Liver (tissue), 9 donors: Measurements from ENCODE around the gene AOPEP. TPM values are rescaled to one million over a fixed set of nuclear protein-coding genes. Genes with fewer than 3 reads are reported as not detected.

Experiments used
- DNase-seq: peaks from one replicate; pipeline ENCODE4 v3.0.0-alpha.2; 2017; ENCODE audit warnings: low spot score
- H3K27ac ChIP-seq, 2 donors: one replicate each; pipeline ENCODE4 v1.7.0; 2013; ENCODE audit warnings: inconsistent platforms in 2 of 2, low read length in 2 of 2, control low read depth in 1 of 2, low read depth in 1 of 2, mild to moderate bottlenecking in 1 of 2
- H3K27me3 ChIP-seq, 4 donors: one replicate each; pipeline versions ENCODE4 v1.6.1 to v1.7.0; 2013; ENCODE audit warnings: low read length in 3 of 4, inconsistent platforms in 1 of 4, mild to moderate bottlenecking in 1 of 4, moderate library complexity in 1 of 4; ENCODE audit not compliant: control insufficient read depth in 4 of 4, insufficient read depth in 4 of 4
- H3K36me3 ChIP-seq, 4 donors: one replicate each; pipeline versions ENCODE4 v1.6.1 to v1.7.0; 2013; ENCODE audit warnings: low read length in 3 of 4, mild to moderate bottlenecking in 3 of 4, low read depth in 1 of 4, moderate library complexity in 1 of 4; ENCODE audit not compliant: control insufficient read depth in 4 of 4, insufficient read depth in 3 of 4
- H3K4me1 ChIP-seq, 4 donors: one replicate each; pipeline versions ENCODE4 v1.6.1 to v1.7.0; 2013; ENCODE audit warnings: low read length in 3 of 4, mild to moderate bottlenecking in 3 of 4, moderate library complexity in 1 of 4; ENCODE audit not compliant: control insufficient read depth in 4 of 4, insufficient read depth in 4 of 4
- H3K4me3 ChIP-seq, 3 donors: one replicate each; pipeline versions ENCODE4 v1.6.1 to v1.7.0; 2013; ENCODE audit warnings: low read length in 3 of 3, control low read depth in 1 of 3, low read depth in 1 of 3, mild to moderate bottlenecking in 1 of 3
- H3K9ac ChIP-seq, 2 donors: one replicate each; pipeline ENCODE4 v1.7.0; 2013; ENCODE audit warnings: low read length in 2 of 2, mild to moderate bottlenecking in 2 of 2, moderate library complexity in 2 of 2, control low read depth in 1 of 2, low read depth in 1 of 2
- H3K9me3 ChIP-seq, 4 donors: one replicate each; pipeline versions ENCODE4 v1.6.1 to v1.7.0; 2013; ENCODE audit warnings: low read length in 3 of 4; ENCODE audit not compliant: control insufficient read depth in 4 of 4
- EGR1 ChIP-seq, 2 donors: IDR thresholded peaks; 2 replicates each; pipeline ENCODE4 v1.6.1; 2016 to 2018; ENCODE audit warnings: antibody characterized with exemption in 2 of 2, low read depth in 2 of 2
- FOXA1 ChIP-seq: IDR thresholded peaks from 2 replicates; pipeline ENCODE4 v1.6.1; 2016; ENCODE audit warnings: antibody characterized with exemption
- FOXA2 ChIP-seq: IDR thresholded peaks from 2 replicates; pipeline ENCODE4 v1.6.1; 2016; ENCODE audit warnings: antibody characterized with exemption
- GABPA ChIP-seq, 2 donors: IDR thresholded peaks in 1 of 2; conservative IDR thresholded peaks in 1 of 2; 2 replicates each; pipeline ENCODE4 v1.6.1; 2016; ENCODE audit warnings: antibody characterized with exemption in 2 of 2, mild to moderate bottlenecking in 1 of 2, moderate library complexity in 1 of 2
- HNF4A ChIP-seq, 2 donors: conservative IDR thresholded peaks; 2 replicates each; pipeline ENCODE4 v1.6.1; 2016; ENCODE audit warnings: antibody characterized with exemption in 2 of 2, mild to moderate bottlenecking in 2 of 2
- HNF4G ChIP-seq: IDR thresholded peaks from 2 replicates; pipeline ENCODE4 v1.6.1; 2016; ENCODE audit warnings: antibody characterized with exemption
- JUND ChIP-seq, 2 donors: IDR thresholded peaks; 2 replicates each; pipeline ENCODE4 v1.6.1; 2016; ENCODE audit warnings: antibody characterized with exemption in 2 of 2
- NR2F2 ChIP-seq: IDR thresholded peaks from 2 replicates; pipeline ENCODE4 v1.6.1; 2016; ENCODE audit warnings: antibody characterized with exemption
- RAD21 ChIP-seq, 2 donors: IDR thresholded peaks; 2 replicates each; pipeline ENCODE4 v1.6.1; 2016; ENCODE audit warnings: antibody characterized with exemption in 2 of 2, mild to moderate bottlenecking in 2 of 2
- RXRA ChIP-seq, 2 donors: IDR thresholded peaks; 2 replicates each; pipeline ENCODE4 v1.6.1; 2017 to 2018; ENCODE audit warnings: antibody characterized with exemption in 2 of 2, mild to moderate bottlenecking in 1 of 2
- SP1 ChIP-seq: IDR thresholded peaks from 2 replicates; pipeline ENCODE4 v1.6.1; 2018; ENCODE audit warnings: antibody characterized with exemption, mild to moderate bottlenecking
- TAF1 ChIP-seq: conservative IDR thresholded peaks from 2 replicates; pipeline ENCODE4 v1.6.1; 2016; ENCODE audit warnings: antibody characterized with exemption, mild to moderate bottlenecking
- YY1 ChIP-seq: IDR thresholded peaks from 2 replicates; pipeline ENCODE4 v1.6.1; 2016; ENCODE audit warnings: antibody characterized with exemption, mild to moderate bottlenecking
- WGBS: extraction: QIAGEN DNeasy Blood & Tissue Kit; methylation state at CpG from one replicate; pipeline ENCODE4 v1.1.7; 2013; 5-methylcytosine and 5-hydroxymethylcytosine counted together
- polyA plus RNA-seq, 2 donors: library from polyadenylated mRNA; stranded (reverse) in 1 of 2; unstranded in 1 of 2; fragments of 200-250 nt in 1 of 2; fragments of >200 nt in 1 of 2; fragmentation: Nextera tagmentation in 1 of 2; extraction: Ambion mirVana in 1 of 2; gene quantifications; one replicate each; pipeline versions ENCODE4 v1.2.1 to v1.2.3, GENCODE V29; 2013 to 2015
- total RNA-seq, 2 donors: library from RNA; depleted of rRNA; stranded (reverse); fragments of >200 nt; gene quantifications; one replicate each; pipeline ENCODE4 v1.2.3, GENCODE V29; 2014
- TF ChIP-seq, protein P1 (sequence below): fragments of 150-350 bp; IDR thresholded peaks from 2 replicates; pipeline ENCODE4 v1.5.1; 2017; ENCODE audit warnings: improper control_type of control experiment, low read depth, low read length; ENCODE audit not compliant: missing input control
- TF ChIP-seq, protein P2 (sequence below): IDR thresholded peaks from 2 replicates; pipeline ENCODE4 v1.6.1; 2016; ENCODE audit warnings: antibody characterized with exemption
- TF ChIP-seq, protein P3 (sequence below): IDR thresholded peaks from 2 replicates; pipeline ENCODE4 v1.6.1; 2016; ENCODE audit warnings: antibody characterized with exemption, mild to moderate bottlenecking
- TF ChIP-seq, protein P4 (sequence below): IDR thresholded peaks from 2 replicates; pipeline ENCODE4 v1.6.1; 2016; ENCODE audit warnings: antibody characterized with exemption
- TF ChIP-seq, protein P5 (sequence below): IDR thresholded peaks from 2 replicates; pipeline ENCODE4 v1.6.1; 2016; ENCODE audit warnings: antibody characterized with exemption
- donor health status: healthy.
- donor health status: healthy.
- donor health status: healthy.
- donor health status: healthy.
- donor health status: healthy.

Gene AOPEP
- total and polyA plus RNA-seq, 4 donors, result 22.2 to 77.1 (median 34.8) TPM

DNA sequence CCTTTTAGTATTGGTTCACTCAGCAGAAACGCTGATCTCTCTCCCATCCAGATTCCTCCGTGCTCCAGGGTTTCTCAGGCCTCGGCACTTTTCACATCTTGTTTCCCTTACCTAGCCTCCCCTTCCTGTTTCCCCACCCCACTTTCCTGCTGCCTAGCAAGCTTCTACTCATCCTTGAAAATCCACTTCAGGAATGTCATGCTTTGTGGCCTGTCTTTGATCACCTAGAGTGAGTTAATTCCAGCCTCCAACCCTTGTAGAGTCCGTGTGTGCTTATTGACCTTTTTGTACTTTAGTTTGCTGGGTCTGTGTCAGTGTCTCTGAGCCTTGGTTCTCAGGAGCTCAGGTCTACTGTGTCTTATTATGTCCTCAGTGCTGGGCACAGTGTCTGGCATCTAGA, 116.6 kb downstream of the AOPEP start:
- no peak for DNase-seq
- WGBS, result 78% methylated on average over 4 of the region's 4 CpGs
- TF ChIP-seq, protein P1, sequence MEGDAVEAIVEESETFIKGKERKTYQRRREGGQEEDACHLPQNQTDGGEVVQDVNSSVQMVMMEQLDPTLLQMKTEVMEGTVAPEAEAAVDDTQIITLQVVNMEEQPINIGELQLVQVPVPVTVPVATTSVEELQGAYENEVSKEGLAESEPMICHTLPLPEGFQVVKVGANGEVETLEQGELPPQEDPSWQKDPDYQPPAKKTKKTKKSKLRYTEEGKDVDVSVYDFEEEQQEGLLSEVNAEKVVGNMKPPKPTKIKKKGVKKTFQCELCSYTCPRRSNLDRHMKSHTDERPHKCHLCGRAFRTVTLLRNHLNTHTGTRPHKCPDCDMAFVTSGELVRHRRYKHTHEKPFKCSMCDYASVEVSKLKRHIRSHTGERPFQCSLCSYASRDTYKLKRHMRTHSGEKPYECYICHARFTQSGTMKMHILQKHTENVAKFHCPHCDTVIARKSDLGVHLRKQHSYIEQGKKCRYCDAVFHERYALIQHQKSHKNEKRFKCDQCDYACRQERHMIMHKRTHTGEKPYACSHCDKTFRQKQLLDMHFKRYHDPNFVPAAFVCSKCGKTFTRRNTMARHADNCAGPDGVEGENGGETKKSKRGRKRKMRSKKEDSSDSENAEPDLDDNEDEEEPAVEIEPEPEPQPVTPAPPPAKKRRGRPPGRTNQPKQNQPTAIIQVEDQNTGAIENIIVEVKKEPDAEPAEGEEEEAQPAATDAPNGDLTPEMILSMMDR, result no peak
- TF ChIP-seq RXRA (IDR thresholded peaks at IDR 0.05) (no peak), HNF4G (no peak), EGR1 (IDR thresholded peaks at IDR 0.05; ENCODE audit: low read depth in 2 of 2) (no peak), NR2F2 (no peak), JUND (IDR thresholded peaks at IDR 0.05) (no peak), SP1 (no peak), HNF4A (conservative IDR thresholded peaks at IDR 0.05) (no peak), FOXA1 (no peak), GABPA (IDR thresholded peaks at IDR 0.05 in 1 of 2, conservative IDR thresholded peaks at IDR 0.05 in 1 of 2) (no peak), TAF1 (no peak), FOXA2 (no peak), RAD21 (IDR thresholded peaks at IDR 0.05) (no peak)
- TF ChIP-seq, protein P2, sequence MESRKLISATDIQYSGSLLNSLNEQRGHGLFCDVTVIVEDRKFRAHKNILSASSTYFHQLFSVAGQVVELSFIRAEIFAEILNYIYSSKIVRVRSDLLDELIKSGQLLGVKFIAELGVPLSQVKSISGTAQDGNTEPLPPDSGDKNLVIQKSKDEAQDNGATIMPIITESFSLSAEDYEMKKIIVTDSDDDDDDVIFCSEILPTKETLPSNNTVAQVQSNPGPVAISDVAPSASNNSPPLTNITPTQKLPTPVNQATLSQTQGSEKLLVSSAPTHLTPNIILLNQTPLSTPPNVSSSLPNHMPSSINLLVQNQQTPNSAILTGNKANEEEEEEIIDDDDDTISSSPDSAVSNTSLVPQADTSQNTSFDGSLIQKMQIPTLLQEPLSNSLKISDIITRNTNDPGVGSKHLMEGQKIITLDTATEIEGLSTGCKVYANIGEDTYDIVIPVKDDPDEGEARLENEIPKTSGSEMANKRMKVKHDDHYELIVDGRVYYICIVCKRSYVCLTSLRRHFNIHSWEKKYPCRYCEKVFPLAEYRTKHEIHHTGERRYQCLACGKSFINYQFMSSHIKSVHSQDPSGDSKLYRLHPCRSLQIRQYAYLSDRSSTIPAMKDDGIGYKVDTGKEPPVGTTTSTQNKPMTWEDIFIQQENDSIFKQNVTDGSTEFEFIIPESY, result no peak
- TF ChIP-seq, protein P3, sequence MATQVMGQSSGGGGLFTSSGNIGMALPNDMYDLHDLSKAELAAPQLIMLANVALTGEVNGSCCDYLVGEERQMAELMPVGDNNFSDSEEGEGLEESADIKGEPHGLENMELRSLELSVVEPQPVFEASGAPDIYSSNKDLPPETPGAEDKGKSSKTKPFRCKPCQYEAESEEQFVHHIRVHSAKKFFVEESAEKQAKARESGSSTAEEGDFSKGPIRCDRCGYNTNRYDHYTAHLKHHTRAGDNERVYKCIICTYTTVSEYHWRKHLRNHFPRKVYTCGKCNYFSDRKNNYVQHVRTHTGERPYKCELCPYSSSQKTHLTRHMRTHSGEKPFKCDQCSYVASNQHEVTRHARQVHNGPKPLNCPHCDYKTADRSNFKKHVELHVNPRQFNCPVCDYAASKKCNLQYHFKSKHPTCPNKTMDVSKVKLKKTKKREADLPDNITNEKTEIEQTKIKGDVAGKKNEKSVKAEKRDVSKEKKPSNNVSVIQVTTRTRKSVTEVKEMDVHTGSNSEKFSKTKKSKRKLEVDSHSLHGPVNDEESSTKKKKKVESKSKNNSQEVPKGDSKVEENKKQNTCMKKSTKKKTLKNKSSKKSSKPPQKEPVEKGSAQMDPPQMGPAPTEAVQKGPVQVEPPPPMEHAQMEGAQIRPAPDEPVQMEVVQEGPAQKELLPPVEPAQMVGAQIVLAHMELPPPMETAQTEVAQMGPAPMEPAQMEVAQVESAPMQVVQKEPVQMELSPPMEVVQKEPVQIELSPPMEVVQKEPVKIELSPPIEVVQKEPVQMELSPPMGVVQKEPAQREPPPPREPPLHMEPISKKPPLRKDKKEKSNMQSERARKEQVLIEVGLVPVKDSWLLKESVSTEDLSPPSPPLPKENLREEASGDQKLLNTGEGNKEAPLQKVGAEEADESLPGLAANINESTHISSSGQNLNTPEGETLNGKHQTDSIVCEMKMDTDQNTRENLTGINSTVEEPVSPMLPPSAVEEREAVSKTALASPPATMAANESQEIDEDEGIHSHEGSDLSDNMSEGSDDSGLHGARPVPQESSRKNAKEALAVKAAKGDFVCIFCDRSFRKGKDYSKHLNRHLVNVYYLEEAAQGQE, result no peak
- TF ChIP-seq, protein P4, sequence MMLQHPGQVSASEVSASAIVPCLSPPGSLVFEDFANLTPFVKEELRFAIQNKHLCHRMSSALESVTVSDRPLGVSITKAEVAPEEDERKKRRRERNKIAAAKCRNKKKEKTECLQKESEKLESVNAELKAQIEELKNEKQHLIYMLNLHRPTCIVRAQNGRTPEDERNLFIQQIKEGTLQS, result no peak
- Histone ChIP-seq H3K4me1 (peaks cover 0 to 4% (median 3%) of the 10 kb centered on the region in 4 donors), H3K27me3 (no peaks in the 10 kb centered on the region), H3K4me3 (no peak overlapping the region), H3K9me3 (no peaks in the 10 kb centered on the region), H3K9ac (no peak overlapping the region), H3K27ac (no peak overlapping the region), H3K36me3 (no peaks in the 10 kb centered on the region)

DNA sequence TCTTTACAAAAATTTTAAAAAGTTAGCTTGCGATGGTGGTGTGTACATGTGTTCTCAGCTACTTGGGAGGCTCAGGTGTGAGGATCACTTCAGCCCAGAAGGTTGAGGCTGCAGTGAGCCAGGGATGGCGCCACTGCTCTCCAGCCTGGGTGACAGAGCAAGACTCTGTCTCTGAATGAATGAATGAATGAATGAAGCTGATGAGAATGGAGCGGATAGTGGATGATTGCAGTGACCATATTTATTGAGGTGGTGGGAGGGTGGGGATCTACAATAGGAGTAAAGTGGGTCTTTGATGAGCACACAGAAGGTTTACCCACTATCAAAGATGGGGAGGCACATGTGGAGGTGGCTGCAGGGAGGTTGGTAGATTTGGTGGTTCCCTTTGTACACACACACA, 120.2 kb downstream of the AOPEP start:
- H3K27me3 ChIP-seq, result no peaks in the 10 kb centered on the region
- no peak for DNase-seq
- H3K4me1 ChIP-seq, result peaks cover 0 to under 1% (median 0%) of the 10 kb centered on the region in 4 donors
- H3K9me3 ChIP-seq, result no peaks in the 10 kb centered on the region
- no peaks in the 10 kb centered on the region for H3K36me3 ChIP-seq
- 100% methylated on average over 3 of the region's 3 CpGs for WGBS
- no peak overlapping the region for H3K4me3 ChIP-seq
- no peak overlapping the region for H3K9ac ChIP-seq
- H3K27ac ChIP-seq, result no peak overlapping the region
- TF ChIP-seq GABPA (IDR thresholded peaks at IDR 0.05 in 1 of 2, conservative IDR thresholded peaks at IDR 0.05 in 1 of 2), result no peak
- no peak for TF ChIP-seq TAF1
- TF ChIP-seq, protein P4, result no peak
- TF ChIP-seq YY1, result no peak
- TF ChIP-seq FOXA1, result no peak
- TF ChIP-seq SP1, result no peak
- no peak for TF ChIP-seq FOXA2
- TF ChIP-seq, protein P5, sequence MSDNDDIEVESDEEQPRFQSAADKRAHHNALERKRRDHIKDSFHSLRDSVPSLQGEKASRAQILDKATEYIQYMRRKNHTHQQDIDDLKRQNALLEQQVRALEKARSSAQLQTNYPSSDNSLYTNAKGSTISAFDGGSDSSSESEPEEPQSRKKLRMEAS, result no peak
- no peak for TF ChIP-seq HNF4G
- TF ChIP-seq JUND (IDR thresholded peaks at IDR 0.05), result no peak
- TF ChIP-seq, protein P3, result no peak
- TF ChIP-seq, protein P1, result no peak
